ENCODE results near the gene RFXAP.

DNA sequence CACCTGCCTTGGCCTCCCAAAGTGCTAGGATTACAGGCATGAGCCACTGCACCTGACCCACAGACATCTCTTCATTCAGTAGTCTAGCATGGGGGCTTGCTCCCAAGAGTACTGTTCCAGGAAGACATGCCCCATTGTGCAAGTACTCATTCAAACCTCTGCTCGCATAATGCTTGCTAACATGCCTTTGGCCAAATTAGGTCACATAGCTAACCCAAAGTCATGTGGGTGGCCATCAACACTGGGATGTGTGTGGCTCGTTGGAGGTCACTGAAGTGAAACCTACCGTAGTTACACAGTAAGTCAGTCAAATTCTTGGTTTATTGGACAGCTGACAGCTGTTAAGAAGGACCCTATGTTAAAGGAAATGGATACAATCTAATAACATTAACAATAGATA, 20.3 kb downstream of the RFXAP start:
- TF ChIP-seq, protein P1, sequence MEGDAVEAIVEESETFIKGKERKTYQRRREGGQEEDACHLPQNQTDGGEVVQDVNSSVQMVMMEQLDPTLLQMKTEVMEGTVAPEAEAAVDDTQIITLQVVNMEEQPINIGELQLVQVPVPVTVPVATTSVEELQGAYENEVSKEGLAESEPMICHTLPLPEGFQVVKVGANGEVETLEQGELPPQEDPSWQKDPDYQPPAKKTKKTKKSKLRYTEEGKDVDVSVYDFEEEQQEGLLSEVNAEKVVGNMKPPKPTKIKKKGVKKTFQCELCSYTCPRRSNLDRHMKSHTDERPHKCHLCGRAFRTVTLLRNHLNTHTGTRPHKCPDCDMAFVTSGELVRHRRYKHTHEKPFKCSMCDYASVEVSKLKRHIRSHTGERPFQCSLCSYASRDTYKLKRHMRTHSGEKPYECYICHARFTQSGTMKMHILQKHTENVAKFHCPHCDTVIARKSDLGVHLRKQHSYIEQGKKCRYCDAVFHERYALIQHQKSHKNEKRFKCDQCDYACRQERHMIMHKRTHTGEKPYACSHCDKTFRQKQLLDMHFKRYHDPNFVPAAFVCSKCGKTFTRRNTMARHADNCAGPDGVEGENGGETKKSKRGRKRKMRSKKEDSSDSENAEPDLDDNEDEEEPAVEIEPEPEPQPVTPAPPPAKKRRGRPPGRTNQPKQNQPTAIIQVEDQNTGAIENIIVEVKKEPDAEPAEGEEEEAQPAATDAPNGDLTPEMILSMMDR (conservative IDR thresholded peaks at IDR 0.05; ENCODE audit: low read depth, low read length) = no peak
- TF ChIP-seq POLR2A (IDR thresholded peaks at IDR 0.05; ENCODE audit: low read depth, low read length) (no peak), RCOR1 (IDR thresholded peaks at IDR 0.05; ENCODE audit: insufficient replicate concordance, low read length) (no peak), MXI1 (IDR thresholded peaks at IDR 0.05; ENCODE audit: borderline replicate concordance, low read depth, low read length) (no peak), RAD21 (IDR thresholded peaks at IDR 0.05; ENCODE audit: low read length) (no peak), CEBPB (IDR thresholded peaks at IDR 0.05; ENCODE audit: low read depth, low read length) (no peak), SMC3 (IDR thresholded peaks at IDR 0.05; ENCODE audit: low read depth, low read length) (no peak), FOS (IDR thresholded peaks at IDR 0.05; ENCODE audit: low read depth, low read length) (no peak), CHD1 (IDR thresholded peaks at IDR 0.05; ENCODE audit: low read depth, low read length) (no peak), RFX5 (IDR thresholded peaks at IDR 0.05; ENCODE audit: low read depth, low read length) (no peak), MAFK (IDR thresholded peaks at IDR 0.05; ENCODE audit: low read depth, low read length) (no peak), NFE2L2 (IDR thresholded peaks at IDR 0.05; ENCODE audit: low read depth, low read length) (no peak)
- TF ChIP-seq, protein P2, sequence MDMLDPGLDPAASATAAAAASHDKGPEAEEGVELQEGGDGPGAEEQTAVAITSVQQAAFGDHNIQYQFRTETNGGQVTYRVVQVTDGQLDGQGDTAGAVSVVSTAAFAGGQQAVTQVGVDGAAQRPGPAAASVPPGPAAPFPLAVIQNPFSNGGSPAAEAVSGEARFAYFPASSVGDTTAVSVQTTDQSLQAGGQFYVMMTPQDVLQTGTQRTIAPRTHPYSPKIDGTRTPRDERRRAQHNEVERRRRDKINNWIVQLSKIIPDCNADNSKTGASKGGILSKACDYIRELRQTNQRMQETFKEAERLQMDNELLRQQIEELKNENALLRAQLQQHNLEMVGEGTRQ (IDR thresholded peaks at IDR 0.05; ENCODE audit: low read depth, low read length) = no peak
- TF ChIP-seq, protein P3, sequence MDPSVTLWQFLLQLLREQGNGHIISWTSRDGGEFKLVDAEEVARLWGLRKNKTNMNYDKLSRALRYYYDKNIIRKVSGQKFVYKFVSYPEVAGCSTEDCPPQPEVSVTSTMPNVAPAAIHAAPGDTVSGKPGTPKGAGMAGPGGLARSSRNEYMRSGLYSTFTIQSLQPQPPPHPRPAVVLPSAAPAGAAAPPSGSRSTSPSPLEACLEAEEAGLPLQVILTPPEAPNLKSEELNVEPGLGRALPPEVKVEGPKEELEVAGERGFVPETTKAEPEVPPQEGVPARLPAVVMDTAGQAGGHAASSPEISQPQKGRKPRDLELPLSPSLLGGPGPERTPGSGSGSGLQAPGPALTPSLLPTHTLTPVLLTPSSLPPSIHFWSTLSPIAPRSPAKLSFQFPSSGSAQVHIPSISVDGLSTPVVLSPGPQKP (IDR thresholded peaks at IDR 0.05; ENCODE audit: borderline replicate concordance, low read depth, low read length) = no peak

Measured in IMR-90 (cell line).